ENCODE measurements around the gene SH3PXD2B. TPM values are rescaled to one million over a fixed set of nuclear protein-coding genes. Genes with fewer than 3 reads are reported as not detected.

SH3PXD2B gene
- total and polyA plus RNA-seq, 2 of the 13 experiments (the other 11 are each of a cell fraction or from before 2014, with no cell fraction given) = 3.4 to 4.6 TPM

DNA sequence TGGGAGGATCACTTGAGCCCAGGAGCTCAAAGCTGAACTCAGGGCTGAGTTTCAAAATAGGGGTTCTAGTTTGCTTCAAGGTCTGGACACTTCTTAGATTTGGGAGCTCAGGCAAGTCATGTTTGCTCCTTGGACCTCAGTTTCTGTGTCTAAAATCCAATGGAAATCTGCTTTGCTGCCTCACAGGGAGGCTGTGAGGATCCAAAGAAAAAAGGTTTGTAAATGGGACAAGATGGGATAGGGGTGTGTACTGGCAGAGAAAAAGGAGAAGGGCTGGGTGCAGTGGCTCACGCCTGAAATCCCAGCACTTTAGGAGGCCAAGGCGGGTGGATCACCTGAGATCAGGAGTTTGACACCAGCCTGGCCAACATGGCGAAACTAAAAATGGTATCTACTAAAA lies 39.6 kb upstream of the SH3PXD2B start (continued):
- TF ChIP-seq, protein P1, sequence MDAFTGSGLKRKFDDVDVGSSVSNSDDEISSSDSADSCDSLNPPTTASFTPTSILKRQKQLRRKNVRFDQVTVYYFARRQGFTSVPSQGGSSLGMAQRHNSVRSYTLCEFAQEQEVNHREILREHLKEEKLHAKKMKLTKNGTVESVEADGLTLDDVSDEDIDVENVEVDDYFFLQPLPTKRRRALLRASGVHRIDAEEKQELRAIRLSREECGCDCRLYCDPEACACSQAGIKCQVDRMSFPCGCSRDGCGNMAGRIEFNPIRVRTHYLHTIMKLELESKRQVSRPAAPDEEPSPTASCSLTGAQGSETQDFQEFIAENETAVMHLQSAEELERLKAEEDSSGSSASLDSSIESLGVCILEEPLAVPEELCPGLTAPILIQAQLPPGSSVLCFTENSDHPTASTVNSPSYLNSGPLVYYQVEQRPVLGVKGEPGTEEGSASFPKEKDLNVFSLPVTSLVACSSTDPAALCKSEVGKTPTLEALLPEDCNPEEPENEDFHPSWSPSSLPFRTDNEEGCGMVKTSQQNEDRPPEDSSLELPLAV (CRISPR knock-in tag; conservative IDR thresholded peaks at IDR 0.05; ENCODE audit: low read depth) = no peak
- TF ChIP-seq, protein P2, sequence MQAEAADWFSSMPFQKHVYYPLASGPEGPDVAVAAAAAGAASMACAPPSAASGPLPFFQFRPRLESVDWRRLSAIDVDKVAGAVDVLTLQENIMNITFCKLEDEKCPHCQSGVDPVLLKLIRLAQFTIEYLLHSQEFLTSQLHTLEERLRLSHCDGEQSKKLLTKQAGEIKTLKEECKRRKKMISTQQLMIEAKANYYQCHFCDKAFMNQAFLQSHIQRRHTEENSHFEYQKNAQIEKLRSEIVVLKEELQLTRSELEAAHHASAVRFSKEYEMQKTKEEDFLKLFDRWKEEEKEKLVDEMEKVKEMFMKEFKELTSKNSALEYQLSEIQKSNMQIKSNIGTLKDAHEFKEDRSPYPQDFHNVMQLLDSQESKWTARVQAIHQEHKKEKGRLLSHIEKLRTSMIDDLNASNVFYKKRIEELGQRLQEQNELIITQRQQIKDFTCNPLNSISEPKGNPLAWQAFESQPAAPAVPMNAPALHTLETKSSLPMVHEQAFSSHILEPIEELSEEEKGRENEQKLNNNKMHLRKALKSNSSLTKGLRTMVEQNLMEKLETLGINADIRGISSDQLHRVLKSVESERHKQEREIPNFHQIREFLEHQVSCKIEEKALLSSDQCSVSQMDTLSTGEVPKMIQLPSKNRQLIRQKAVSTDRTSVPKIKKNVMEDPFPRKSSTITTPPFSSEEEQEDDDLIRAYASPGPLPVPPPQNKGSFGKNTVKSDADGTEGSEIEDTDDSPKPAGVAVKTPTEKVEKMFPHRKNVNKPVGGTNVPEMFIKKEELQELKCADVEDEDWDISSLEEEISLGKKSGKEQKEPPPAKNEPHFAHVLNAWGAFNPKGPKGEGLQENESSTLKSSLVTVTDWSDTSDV (CRISPR knock-in tag; IDR thresholded peaks at IDR 0.05) = no peak
- TF ChIP-seq, protein P3, sequence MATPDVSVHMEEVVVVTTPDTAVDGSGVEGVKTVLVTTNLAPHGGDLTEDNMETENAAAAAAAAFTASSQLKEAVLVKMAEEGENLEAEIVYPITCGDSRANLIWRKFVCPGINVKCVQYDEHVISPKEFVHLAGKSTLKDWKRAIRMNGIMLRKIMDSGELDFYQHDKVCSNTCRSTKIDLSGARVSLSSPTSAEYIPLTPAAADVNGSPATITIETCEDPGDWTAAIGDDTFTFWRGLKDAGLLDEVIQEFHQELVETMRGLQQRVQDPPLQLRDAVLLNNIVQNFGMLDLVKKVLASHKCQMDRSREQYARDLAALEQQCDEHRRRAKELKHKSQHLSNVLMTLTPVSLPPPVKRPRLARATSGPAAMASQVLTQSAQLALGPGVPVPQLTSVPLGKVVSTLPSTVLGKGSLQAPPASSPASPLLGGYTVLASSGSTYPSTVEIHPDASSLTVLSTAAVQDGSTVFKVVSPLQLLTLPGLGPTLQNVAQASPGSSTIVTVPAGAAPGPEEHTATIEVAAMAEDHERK (CRISPR knock-in tag; IDR thresholded peaks at IDR 0.05; ENCODE audit: low read depth) = no peak
- TF ChIP-seq EZH2 (conservative IDR thresholded peaks at IDR 0.05; ENCODE audit: low read depth, low read length) (no peak), CEBPG (CRISPR knock-in tag; IDR thresholded peaks at IDR 0.05) (no peak)

DNA sequence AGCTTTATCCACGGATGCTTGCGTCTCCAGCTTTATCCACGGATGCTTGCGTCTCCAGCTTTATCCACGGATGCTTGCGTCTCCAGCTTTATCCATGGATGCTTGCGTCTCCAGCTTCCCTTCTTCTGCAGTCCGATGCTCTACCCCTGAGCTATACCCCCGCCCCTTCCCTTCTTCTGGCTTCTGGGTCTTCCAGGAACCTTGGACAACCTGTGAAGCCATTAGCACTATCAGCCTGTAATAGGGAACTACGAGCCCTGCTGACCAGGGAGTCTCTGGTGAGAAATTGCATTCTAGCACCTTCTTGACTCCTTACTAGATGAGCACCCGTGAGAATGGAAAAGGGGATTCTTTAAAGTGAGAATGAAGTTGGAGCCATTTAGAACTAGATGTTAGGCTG lies 39.1 kb upstream of the SH3PXD2B start:
- Histone ChIP-seq H3K27ac (ENCODE audit: extremely low read length, insufficient read depth, low read length) (no peak overlapping the region), H3K4me1 (ENCODE audit: insufficient read depth, low read length) (no peaks in the 10 kb centered on the region), H2AFZ (ENCODE audit: low read length) (no peak overlapping the region), H3K27me3 (ENCODE audit: control insufficient read depth in 1 of 2, insufficient read depth in 2 of 2, low read length in 2 of 2) (peaks cover 7 to 63% of the 10 kb centered on the region in 2 experiments; a peak in 4 of 5 replicates), H3K9me3 (ENCODE audit: low read length) (no peaks in the 10 kb centered on the region), H3K4me2 (ENCODE audit: low read depth, low read length) (no peak overlapping the region), H3K36me3 (replicated peaks in 1 of 2; ENCODE audit: control insufficient read depth in 1 of 2, insufficient read depth in 2 of 2, low read length in 2 of 2) (no peaks in the 10 kb centered on the region), H3K4me3 (replicated peaks in 1 of 3; ENCODE audit: insufficient read depth in 1 of 3, low read depth in 2 of 3, low read length in 3 of 3) (no peak overlapping the region), H4K20me1 (ENCODE audit: insufficient read depth, low read length) (no peaks in the 10 kb centered on the region), H3K9ac (ENCODE audit: insufficient read depth, low read depth, low read length) (no peak overlapping the region), H3K79me2 (ENCODE audit: insufficient read depth, low read length) (no peaks in the 10 kb centered on the region)
- ATAC-seq = no peak
- no peak for DNase-seq (ENCODE audit: low spot score)
- ChIA-PET CTCF (ENCODE audit: low intra/inter-chr PET ratio, low total read pairs) (no interaction called here), POLR2A (no interaction called here)
- TF ChIP-seq ZKSCAN8 (CRISPR knock-in tag; IDR thresholded peaks at IDR 0.05; ENCODE audit: borderline replicate concordance) = no peak
- no peak for TF ChIP-seq ZNF713 (CRISPR knock-in tag; IDR thresholded peaks at IDR 0.05)
- TF ChIP-seq CREM (IDR thresholded peaks at IDR 0.05) = no peak
- no peak for TF ChIP-seq CREM (CRISPR knock-in tag; IDR thresholded peaks at IDR 0.05)
- TF ChIP-seq TGIF2 (CRISPR knock-in tag; IDR thresholded peaks at IDR 0.05) = no peak
- no peak for TF ChIP-seq GPN1 (CRISPR knock-in tag; IDR thresholded peaks at IDR 0.05; ENCODE audit: borderline replicate concordance)
- TF ChIP-seq ZNF768 (CRISPR knock-in tag; IDR thresholded peaks at IDR 0.05) = no peak
- WGBS (ENCODE audit: low lambda C conversion rate) = 25% methylated on average over 11 of the region's 11 CpGs
- in situ Hi-C loops (cut with HindIII; ENCODE audit: extremely low pct_ligation_motif_present, low pct_unique_long_range_greater_than_20kb) = no loop called here
- intact Hi-C loops (cut with micrococcal nuclease; ENCODE audit: unreplicated experiment) = no loop called here
- no TSS peak for BruUV-seq (replicated peaks)
- no peak for FAIRE-seq
